LNCaP clone FGC (cell line): ENCODE data around the gene DLST.

Source experiments
- DNase-seq: peaks from one replicate; pipeline ENCODE4 v3.0.0-alpha.2; 2011; ENCODE audit warnings: low read depth
- H3K4me3 ChIP-seq: 2 replicates; pipeline ENCODE4 v1.5.1; 2011; ENCODE audit warnings: mild to moderate bottlenecking, low read depth, low read length, control low read depth
- TF ChIP-seq, protein P1 (sequence below): IDR thresholded peaks from 2 replicates; pipeline ENCODE4 v1.5.1; 2012; ENCODE audit warnings: mild to moderate bottlenecking; ENCODE audit not compliant: control insufficient read depth, insufficient read depth; ENCODE audit errors: extremely low read depth

DLST gene

DNA sequence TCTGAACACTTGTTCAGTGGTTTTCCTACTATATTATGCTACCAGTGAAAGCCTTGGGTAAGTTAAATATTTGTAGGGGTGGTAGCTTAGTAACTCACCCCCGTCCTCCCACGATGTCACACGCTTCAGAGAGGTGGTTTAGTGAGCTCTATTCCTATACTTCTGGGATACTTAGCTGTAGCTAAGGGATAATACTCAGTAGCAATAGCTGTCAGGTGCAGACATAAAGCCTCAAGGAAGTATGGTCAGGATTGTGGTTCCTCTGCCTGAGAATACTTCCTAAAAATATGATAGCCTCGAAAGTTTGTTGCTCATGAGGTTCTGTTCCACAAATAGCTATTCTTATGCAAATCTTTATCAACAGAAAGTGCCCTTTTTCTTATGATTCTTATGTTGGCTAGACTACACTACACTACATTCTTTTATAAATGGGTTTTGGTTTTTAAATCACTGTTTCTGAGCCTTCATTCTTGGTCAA, 11.9 kb downstream of the DLST start:
- no peak overlapping the region for H3K4me3 ChIP-seq
- DNase-seq, result no peak
- TF ChIP-seq, protein P1, sequence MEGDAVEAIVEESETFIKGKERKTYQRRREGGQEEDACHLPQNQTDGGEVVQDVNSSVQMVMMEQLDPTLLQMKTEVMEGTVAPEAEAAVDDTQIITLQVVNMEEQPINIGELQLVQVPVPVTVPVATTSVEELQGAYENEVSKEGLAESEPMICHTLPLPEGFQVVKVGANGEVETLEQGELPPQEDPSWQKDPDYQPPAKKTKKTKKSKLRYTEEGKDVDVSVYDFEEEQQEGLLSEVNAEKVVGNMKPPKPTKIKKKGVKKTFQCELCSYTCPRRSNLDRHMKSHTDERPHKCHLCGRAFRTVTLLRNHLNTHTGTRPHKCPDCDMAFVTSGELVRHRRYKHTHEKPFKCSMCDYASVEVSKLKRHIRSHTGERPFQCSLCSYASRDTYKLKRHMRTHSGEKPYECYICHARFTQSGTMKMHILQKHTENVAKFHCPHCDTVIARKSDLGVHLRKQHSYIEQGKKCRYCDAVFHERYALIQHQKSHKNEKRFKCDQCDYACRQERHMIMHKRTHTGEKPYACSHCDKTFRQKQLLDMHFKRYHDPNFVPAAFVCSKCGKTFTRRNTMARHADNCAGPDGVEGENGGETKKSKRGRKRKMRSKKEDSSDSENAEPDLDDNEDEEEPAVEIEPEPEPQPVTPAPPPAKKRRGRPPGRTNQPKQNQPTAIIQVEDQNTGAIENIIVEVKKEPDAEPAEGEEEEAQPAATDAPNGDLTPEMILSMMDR, result no peak

DNA sequence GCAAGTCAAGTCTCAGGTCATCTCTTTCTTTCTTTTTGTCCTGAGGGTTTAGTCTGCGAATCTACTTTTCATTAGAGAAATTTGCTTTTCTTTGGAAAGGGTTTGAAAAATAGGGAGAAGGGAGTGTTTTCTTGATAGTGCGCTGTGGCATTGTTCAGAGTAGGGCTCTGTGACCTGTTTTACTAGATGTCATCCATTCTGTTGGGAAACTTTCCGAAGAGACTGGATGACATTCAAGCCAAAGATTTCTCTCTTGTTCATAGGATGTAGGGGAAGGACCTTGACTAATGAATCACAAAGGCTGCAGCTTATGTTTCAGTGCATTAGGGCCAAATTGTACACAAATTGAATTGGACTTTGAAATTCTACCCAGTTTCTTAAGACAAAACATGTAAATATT, 14.7 kb downstream of the DLST start:
- no peak for DNase-seq
- TF ChIP-seq, protein P1, result no peak
- no peak overlapping the region for H3K4me3 ChIP-seq

DNA sequence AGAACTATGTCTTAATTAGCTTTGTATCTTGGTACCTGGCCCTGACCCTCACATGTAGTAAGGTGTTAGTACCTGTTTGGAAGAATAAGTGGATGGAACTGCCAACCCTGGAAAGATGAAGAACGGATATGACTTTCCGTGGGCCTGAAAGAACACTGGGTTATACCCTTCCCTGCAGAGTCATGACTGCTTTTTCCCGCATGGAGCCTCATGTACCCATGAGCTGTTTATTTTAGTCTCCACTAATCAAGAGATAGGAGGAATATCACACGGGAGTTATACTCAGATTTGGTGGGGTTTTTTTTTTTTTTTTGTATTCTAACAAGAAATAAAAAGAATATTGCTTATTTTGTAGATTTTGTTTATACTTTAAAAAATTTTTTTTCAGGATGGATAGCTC, 15.9 kb downstream of the DLST start:
- TF ChIP-seq, protein P1, result no peak
- H3K4me3 ChIP-seq, result no peak overlapping the region
- no peak for DNase-seq

DNA sequence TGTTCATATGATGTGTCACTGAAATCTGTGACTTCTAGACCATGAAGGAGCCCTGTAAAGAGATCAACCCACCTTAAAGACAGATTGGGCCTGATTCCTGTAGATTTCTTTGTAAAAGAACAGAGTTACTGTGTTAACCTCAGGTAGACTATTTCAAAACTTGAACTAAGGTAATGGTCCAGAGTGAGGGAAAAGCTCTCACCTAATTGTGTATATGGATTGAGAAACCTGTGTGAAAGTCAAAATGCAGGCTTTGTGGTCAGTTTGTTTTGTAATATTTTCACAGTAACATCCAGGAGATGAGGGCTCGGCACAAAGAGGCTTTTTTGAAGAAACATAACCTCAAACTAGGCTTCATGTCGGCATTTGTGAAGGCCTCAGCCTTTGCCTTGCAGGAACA, 16.4 kb downstream of the DLST start:
- H3K4me3 ChIP-seq, result no peak overlapping the region
- DNase-seq, result no peak
- TF ChIP-seq, protein P1, result no peak

DNA sequence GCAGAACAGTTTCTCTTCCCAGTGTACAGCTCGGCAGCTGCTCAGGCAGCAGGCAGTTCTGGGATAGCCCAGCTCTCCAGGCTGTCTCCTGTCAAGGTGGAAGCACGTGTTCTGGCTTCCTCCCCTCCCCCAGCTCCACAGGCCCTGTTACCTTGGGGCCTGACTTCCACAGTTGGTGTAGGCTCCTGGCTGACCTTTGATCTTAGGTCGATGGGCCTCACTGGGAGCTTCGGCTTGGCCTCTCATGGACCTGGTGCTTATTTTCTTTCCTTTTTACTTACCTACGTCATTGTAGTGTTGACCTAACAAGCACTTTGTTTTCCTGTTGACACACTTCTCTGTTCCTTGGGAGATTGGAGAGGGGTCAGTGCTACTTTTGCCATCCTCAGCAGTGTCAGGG, 17.0 kb downstream of the DLST start:
- H3K4me3 ChIP-seq, result no peak overlapping the region

DNA sequence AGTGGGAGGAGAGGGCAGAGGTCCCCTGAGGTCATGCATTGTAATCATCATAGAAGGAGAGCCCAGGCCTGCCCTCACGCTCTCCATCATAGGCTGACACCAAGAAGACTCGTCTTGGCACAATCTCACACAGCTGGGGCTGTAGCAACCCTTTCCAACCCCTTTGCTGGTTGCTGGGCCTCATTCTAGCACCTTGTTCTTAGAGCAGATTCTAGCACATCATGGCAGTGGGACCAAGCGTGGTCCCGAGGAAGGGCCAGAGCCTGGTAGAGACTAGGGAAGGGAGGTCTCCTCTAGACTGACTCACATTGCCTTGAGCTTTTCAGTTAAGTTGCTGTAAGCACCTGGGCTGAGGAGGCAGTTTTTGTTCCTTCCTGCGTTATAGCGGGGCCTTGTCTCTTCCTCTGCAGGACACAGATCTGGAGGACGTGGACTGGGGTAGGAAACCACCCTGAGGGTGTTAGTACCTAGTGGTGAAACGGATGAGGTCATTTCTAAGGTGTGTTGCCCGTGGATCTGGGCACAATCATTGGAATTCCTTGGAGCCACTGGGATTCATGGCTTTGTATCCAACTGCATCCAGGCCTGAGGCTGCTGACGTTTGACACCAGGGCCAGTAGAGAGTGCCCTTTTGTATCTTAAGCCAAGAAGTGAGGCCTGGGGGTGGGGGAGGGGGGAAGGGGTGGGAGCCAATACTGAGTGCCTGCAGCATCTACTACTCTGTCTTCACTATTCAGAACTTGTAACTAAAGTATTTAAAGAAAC, 21.4 kb downstream of the DLST start:
- H3K4me3 ChIP-seq, result no peak overlapping the region
- no peak for DNase-seq
- TF ChIP-seq, protein P1, result no peak

More for the DNA sequence above, 17.0 kb downstream of the DLST start:
- no peak for DNase-seq
- TF ChIP-seq, protein P1, result no peak
